Heart left ventricle (tissue), 13 donors: Measurements from ENCODE around the gene NPM1.

Experiments
- POLR2A ChIP-seq, 2 donors: fragments of 450-650 bp; IDR thresholded peaks; one replicate each; pipeline ENCODE4 v1.6.1; 2017; ENCODE audit warnings: antibody characterized with exemption in 2 of 2, mild to moderate bottlenecking in 2 of 2, moderate library complexity in 2 of 2
- TF ChIP-seq, protein P1 (sequence below), 12 donors: fragments of 200-600 bp; sonication (generic) in 4 of 12; IDR thresholded peaks; one replicate each; pipeline versions ENCODE4 v1.5.0 to v1.8.0; 2018 to 2022; ENCODE audit warnings: antibody characterized with exemption in 12 of 12, mild to moderate bottlenecking in 5 of 12
- donor health status: ischemic (EF 13 %, LVEDD 7.1; RV severe dilation, severe dysfunction).
- donor health status: DM: no; HTN: yes; CAD: no.
- donor health status: DM: no; HTN: no; CAD: no.
- donor health status: ischemic (EF 25% LVEDD 6.9; RV normal size, moderate dysfunction).
- donor health status: ischemic (EF 25% LVEDD 5.7; RV mildly dilated, moderate dysfunction).
- donor health status: ischemic (EF 35%, LVEDD 5.7; RV mildly dilated, moderate dysfunction).
- donor health status: nonischemic (EF 11% LVEDD 7.7; RV severe dilation, severe dysfunction).
- donor health status: DM: yes; HTN: yes; CAD: no.
- donor health status: PGD.
- donor health status: ischemic (EF 29% LVEDD 5.4; RV normal size, mild dysfunction).
- donor health status: nonischemic (EF 23%, LVEDD 6.1; RV moderate dilation, normal function).

DNA sequence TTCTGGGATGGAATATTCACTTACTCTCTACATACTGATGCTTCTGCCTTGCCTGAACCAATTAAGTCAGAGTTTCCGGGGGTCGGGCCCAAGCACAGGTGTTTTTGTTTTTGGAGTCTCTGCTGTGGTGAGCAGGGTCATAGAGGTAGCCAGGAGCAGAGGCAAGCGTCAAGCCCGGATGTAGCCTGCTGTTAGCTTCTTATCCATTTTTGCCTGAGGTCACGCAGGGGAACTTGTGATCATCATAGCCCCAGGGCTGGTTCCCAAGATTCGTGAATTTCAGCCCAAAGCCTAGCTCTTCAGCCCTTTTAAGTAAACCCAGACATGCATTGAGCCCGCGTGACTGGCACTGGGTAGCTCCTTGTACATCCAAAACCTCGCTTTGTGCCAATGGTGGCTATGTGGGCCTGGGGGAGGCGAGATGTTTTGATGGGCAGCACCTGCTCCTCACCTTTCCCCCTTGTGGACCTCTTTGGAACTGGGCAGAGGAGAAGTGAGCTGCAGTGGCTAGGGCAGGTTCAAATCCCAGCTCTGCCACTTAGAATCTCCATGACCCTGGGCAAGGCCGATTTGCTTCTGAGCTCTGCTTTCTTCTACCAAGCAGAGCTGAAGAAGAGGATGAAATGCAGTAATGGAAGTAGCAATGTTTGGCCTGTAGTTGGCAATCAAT is 65.5 kb downstream of the NPM1 start:
- TF ChIP-seq POLR2A (IDR thresholded peaks at IDR 0.05), result no peak
- TF ChIP-seq, protein P1, sequence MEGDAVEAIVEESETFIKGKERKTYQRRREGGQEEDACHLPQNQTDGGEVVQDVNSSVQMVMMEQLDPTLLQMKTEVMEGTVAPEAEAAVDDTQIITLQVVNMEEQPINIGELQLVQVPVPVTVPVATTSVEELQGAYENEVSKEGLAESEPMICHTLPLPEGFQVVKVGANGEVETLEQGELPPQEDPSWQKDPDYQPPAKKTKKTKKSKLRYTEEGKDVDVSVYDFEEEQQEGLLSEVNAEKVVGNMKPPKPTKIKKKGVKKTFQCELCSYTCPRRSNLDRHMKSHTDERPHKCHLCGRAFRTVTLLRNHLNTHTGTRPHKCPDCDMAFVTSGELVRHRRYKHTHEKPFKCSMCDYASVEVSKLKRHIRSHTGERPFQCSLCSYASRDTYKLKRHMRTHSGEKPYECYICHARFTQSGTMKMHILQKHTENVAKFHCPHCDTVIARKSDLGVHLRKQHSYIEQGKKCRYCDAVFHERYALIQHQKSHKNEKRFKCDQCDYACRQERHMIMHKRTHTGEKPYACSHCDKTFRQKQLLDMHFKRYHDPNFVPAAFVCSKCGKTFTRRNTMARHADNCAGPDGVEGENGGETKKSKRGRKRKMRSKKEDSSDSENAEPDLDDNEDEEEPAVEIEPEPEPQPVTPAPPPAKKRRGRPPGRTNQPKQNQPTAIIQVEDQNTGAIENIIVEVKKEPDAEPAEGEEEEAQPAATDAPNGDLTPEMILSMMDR (IDR thresholded peaks at IDR 0.05), result no peak
